ENCODE data around the gene DYSF.

The DYSF gene

DNA sequence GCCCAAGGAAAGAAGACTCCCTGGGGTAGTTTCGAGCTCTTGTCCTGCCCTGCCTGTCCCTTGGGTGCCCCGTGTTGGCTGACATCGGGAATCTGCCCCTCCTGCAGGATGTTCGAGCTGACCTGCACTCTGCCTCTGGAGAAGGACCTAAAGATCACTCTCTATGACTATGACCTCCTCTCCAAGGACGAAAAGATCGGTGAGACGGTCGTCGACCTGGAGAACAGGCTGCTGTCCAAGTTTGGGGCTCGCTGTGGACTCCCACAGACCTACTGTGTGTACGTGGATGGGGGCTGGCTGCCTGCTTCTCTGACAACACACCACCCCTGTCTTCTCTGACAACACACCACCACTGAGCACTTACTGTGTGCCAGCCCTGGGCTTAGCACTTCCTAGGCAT lies 210.8 kb downstream of the DYSF start:
- no peak for DNase-seq (ENCODE audit: low read depth, low spot score)
- Histone ChIP-seq H3K4me1 (ENCODE audit: control insufficient read depth, insufficient read depth, low read length) (no peaks in the 10 kb centered on the region), H3K27ac (ENCODE audit: low read length) (no peak overlapping the region), H3K4me3 (ENCODE audit: low read length) (no peak overlapping the region), H3K27me3 (ENCODE audit: control insufficient read depth, insufficient read depth, low read length) (no peaks in the 10 kb centered on the region), H3K36me3 (ENCODE audit: control insufficient read depth, insufficient read depth, low read length) (no peaks in the 10 kb centered on the region), H3K9me3 (ENCODE audit: control insufficient read depth, insufficient read depth, low read length) (no peaks in the 10 kb centered on the region)
- WGBS (ENCODE audit: insufficient coverage, insufficient read length), result no CpG with 5 or more reads among the region's 11 CpGs

DNA sequence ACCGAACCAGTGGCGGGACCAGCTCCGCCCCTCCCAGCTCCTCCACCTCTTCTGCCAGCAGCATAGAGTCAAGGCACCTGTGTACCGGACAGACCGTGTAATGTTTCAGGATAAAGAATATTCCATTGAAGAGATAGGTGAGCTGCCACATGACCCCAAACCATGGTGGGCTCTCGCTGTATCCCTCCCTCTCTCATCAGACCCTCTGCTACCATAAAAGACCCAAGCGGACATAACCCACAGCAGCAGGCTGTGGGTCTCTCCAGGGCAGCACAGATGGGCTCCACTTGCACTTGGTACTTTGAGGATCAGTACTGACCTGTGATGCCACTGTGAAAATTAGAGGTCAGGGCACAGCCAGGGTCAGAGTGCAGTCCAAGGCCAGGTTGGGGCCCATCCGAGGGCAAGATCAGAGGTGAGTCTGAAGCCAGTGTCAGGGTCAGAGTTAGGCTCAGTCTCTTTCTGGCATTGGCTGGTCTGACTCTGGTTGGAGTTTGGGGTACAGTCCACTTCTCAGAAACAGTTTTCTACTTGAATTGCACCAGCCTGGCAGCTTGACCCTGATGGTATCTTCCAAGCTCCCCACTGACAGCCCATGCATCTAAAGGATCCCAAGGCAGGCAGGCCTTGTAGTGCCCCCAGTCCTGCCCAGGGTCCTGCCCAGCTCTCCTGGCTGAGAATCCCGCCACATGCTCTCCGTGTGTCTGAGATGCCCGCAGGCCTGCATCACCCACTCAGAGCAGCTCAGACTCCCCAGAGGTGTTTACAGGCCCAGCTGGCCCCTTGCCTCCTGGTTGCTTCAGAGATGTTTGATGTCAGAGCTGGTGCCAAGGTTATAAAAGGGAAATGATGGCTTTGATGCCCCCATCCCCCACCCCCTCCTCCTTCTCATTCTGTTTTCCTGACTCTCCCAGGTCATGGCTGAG lies 212.1 kb downstream of the DYSF start:
- Histone ChIP-seq H3K4me1 (ENCODE audit: control insufficient read depth, insufficient read depth, low read length) (no peaks in the 10 kb centered on the region), H3K27ac (ENCODE audit: low read length) (no peak overlapping the region), H3K36me3 (ENCODE audit: control insufficient read depth, insufficient read depth, low read length) (peaks cover 2% of the 10 kb centered on the region; the same call in 1 of the 2 replicates), H3K27me3 (ENCODE audit: control insufficient read depth, insufficient read depth, low read length) (no peaks in the 10 kb centered on the region), H3K4me3 (ENCODE audit: low read length) (no peak overlapping the region), H3K9me3 (ENCODE audit: control insufficient read depth, insufficient read depth, low read length) (no peaks in the 10 kb centered on the region)
- no peak for DNase-seq (ENCODE audit: low read depth, low spot score)
- no CpG with 5 or more reads among the region's 11 CpGs for WGBS (ENCODE audit: insufficient coverage, insufficient read length)

DNA sequence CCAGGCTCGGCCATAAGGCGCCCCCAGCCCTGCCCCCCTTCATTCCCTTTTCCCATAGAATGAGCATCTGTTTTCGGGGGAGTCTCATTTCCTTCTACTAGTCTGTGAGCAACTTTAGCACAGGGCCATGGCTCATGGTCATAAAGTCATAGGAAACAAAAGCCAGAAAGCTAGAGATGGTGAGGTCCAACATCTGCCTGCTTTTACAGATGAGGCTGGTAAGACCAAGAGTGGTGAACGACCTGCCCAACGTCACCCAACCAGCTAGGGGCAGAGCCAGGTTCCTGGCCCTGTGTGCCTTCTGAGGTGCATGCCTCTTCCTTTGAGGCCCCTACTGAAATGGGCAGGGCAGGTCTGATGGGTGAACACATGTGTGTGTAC lies 212.7 kb downstream of the DYSF start:
- Histone ChIP-seq H3K36me3 (ENCODE audit: control insufficient read depth, insufficient read depth, low read length) (peaks cover 2% of the 10 kb centered on the region; the same call in 1 of the 2 replicates), H3K9me3 (ENCODE audit: control insufficient read depth, insufficient read depth, low read length) (no peaks in the 10 kb centered on the region), H3K27ac (ENCODE audit: low read length) (no peak overlapping the region), H3K27me3 (ENCODE audit: control insufficient read depth, insufficient read depth, low read length) (no peaks in the 10 kb centered on the region), H3K4me3 (ENCODE audit: low read length) (no peak overlapping the region), H3K4me1 (ENCODE audit: control insufficient read depth, insufficient read depth, low read length) (no peaks in the 10 kb centered on the region)
- no CpG with 5 or more reads among the region's 5 CpGs for WGBS (ENCODE audit: insufficient coverage, insufficient read length)
- DNase-seq (ENCODE audit: low read depth, low spot score), result no peak

DNA sequence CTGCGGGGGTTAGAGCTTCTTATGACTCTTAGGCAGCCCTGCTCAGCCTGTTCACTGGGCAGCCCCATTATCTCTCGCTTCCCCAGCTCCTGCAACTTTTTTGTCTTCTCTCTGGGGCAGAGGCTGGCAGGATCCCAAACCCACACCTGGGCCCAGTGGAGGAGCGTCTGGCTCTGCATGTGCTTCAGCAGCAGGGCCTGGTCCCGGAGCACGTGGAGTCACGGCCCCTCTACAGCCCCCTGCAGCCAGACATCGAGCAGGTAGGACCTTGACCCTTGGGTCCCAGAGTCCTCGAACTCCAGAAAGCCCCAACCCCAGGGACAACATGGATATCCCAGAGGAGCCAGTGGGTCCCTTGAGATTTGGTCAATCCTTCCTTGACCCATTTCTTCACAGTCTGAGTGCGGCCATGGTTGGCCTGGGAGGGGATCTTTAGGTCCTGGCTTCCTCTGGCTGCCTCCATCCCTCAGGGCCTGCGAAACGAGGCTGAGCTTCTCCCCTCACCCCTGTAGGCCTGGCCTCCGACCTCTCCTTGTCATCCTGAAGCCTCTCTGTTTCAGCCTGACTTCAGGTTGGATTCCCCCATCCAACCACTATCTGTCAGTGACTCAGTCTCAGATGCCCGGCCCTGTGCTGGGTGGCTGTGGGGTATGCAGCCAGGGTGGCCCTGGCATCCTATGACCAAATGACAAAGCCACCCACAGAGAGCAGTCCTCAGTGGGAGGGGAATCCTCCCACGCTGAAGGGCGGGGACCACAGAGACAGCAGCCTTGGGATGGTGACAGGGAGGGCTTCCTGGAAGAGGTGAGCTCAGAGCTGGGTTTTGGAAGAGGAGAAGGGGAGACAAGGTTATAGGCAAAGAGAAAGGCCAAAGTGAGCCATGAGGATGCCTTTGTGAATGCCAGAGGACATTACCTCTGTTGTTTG lies 214.2 kb downstream of the DYSF start:
- peaks cover 2% of the 10 kb centered on the region; the same call in 1 of the 2 replicates for H3K36me3 ChIP-seq (ENCODE audit: control insufficient read depth, insufficient read depth, low read length)
- no peaks in the 10 kb centered on the region for H3K27me3 ChIP-seq (ENCODE audit: control insufficient read depth, insufficient read depth, low read length)
- no peak overlapping the region for H3K27ac ChIP-seq (ENCODE audit: low read length)
- H3K9me3 ChIP-seq (ENCODE audit: control insufficient read depth, insufficient read depth, low read length), result no peaks in the 10 kb centered on the region
- no peak for DNase-seq (ENCODE audit: low read depth, low spot score)
- no CpG with 5 or more reads among the region's 15 CpGs for WGBS (ENCODE audit: insufficient coverage, insufficient read length)
- H3K4me1 ChIP-seq (ENCODE audit: control insufficient read depth, insufficient read depth, low read length), result no peaks in the 10 kb centered on the region
- H3K4me3 ChIP-seq (ENCODE audit: low read length), result no peak overlapping the region

DNA sequence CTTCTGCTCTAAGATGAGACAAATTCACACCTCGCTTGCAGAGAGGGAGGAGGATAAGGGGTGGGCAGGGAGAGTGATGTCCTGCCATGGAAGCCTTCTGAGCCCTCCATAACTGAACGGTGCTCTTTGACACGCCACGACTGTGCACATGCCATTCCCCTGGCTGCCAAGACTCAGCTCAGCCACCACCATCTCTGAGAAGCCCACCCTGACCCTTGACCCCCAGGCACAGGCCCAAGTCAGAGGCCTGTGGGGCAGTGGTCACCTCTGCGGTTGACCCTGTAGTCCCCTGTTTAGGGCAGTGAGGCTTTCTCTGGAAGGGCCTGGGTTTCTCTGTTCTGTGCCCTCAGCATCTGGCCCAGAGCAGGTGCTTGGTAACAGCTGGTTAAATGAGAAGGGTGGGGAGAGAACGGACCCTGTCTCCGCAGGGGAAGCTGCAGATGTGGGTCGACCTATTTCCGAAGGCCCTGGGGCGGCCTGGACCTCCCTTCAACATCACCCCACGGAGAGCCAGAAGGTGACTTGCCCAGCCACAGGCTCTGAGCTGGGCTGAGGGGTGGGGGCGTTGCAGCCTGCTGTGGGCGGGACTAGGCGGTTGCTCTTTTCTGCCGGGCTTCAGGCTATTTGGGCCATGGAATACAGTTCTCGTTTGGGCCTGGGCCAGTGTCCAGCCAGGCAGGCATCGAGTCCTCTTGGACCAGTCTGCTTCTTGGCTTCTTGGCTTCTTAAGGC lies 215.1 kb downstream of the DYSF start:
- H3K9me3 ChIP-seq (ENCODE audit: control insufficient read depth, insufficient read depth, low read length), result no peaks in the 10 kb centered on the region
- no peaks in the 10 kb centered on the region for H3K4me1 ChIP-seq (ENCODE audit: control insufficient read depth, insufficient read depth, low read length)
- no peak overlapping the region for H3K27ac ChIP-seq (ENCODE audit: low read length)
- DNase-seq (ENCODE audit: low read depth, low spot score), result no peak
- H3K36me3 ChIP-seq (ENCODE audit: control insufficient read depth, insufficient read depth, low read length), result peaks cover 2% of the 10 kb centered on the region; the same call in 1 of the 2 replicates
- H3K4me3 ChIP-seq (ENCODE audit: low read length), result no peak overlapping the region
- no peaks in the 10 kb centered on the region for H3K27me3 ChIP-seq (ENCODE audit: control insufficient read depth, insufficient read depth, low read length)
- WGBS (ENCODE audit: insufficient coverage, insufficient read length), result no CpG with 5 or more reads among the region's 17 CpGs

DNA sequence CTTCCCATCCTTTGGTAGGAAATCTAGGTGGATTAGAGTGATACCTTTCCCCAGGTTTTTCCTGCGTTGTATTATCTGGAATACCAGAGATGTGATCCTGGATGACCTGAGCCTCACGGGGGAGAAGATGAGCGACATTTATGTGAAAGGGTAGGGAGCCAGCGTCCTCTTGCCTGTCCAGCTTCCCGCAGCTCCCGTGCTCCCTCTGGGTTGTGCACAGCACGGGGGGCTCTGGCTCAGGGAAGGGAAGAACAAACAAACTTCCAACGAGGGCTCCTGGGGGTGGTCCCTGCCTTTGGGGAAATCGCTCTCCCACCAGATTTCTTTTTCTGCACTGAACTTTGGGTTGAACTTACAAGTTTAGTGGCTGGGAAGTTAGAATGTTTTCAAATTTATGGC lies 215.7 kb downstream of the DYSF start:
- Histone ChIP-seq H3K27ac (ENCODE audit: low read length) (no peak overlapping the region), H3K27me3 (ENCODE audit: control insufficient read depth, insufficient read depth, low read length) (no peaks in the 10 kb centered on the region), H3K9me3 (ENCODE audit: control insufficient read depth, insufficient read depth, low read length) (no peaks in the 10 kb centered on the region), H3K4me3 (ENCODE audit: low read length) (no peak overlapping the region), H3K4me1 (ENCODE audit: control insufficient read depth, insufficient read depth, low read length) (no peaks in the 10 kb centered on the region), H3K36me3 (ENCODE audit: control insufficient read depth, insufficient read depth, low read length) (peaks cover 2% of the 10 kb centered on the region; the same call in 1 of the 2 replicates)
- no CpG with 5 or more reads among the region's 9 CpGs for WGBS (ENCODE audit: insufficient coverage, insufficient read length)
- DNase-seq (ENCODE audit: low read depth, low spot score), result no peak

DNA sequence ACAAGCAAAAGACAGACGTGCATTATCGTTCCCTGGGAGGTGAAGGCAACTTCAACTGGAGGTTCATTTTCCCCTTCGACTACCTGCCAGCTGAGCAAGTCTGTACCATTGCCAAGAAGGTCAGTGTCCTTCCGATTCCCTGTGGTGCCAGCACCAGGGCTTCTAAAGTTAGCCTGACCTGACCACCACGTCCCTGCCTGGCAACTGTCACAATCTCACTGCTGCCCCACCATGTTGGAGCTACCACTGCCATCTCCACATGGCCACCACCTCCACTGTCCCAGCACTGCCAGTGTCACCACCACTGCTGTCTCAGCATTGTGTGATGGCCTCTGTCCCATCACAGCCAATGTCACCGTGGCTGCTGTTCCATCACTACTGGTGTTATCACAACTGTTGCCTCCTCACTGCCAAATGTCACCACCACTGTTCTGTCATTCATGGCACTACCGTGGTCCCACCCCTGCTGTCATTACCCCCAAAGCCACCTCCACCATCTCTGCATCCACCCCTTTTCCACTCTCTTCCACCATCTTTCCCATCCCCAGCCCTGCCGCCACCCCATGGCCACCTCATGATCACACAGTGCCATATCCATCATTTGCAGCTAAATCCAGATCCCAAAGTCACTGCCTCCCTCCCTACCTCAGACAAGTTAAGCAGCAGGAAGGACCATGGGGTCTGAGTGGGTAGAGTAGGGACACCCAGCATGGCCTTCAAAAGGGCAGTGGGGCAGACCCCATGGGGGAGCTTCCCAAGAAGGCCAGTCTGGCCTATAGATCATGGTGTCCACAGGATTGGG lies 216.5 kb downstream of the DYSF start:
- H3K36me3 ChIP-seq (ENCODE audit: control insufficient read depth, insufficient read depth, low read length), result peaks cover 2% of the 10 kb centered on the region; the same call in 1 of the 2 replicates
- H3K9me3 ChIP-seq (ENCODE audit: control insufficient read depth, insufficient read depth, low read length), result no peaks in the 10 kb centered on the region
- DNase-seq (ENCODE audit: low read depth, low spot score), result no peak
- H3K4me3 ChIP-seq (ENCODE audit: low read length), result no peak overlapping the region
- WGBS (ENCODE audit: insufficient coverage, insufficient read length), result no CpG with 5 or more reads among the region's 8 CpGs
- H3K4me1 ChIP-seq (ENCODE audit: control insufficient read depth, insufficient read depth, low read length), result no peaks in the 10 kb centered on the region
- no peaks in the 10 kb centered on the region for H3K27me3 ChIP-seq (ENCODE audit: control insufficient read depth, insufficient read depth, low read length)
- no peak overlapping the region for H3K27ac ChIP-seq (ENCODE audit: low read length)

DNA sequence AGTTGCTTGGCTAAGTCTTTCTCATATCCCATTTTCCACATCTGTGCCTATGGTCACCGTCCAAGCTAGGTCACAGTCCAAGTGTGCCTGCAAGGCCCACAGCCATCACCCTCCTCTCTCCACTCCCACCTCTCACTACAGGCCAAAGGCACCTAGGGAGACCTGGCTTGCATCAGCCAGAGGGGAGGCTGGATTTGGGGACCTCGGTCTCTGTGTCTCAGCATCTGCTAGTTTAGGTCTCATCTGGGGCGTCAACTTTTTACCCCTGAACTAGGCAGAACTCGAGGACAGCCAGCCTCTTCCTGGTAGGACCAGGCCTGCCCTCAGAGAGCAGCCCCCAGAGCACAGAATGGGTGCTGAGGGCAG lies 217.1 kb downstream of the DYSF start:
- no peaks in the 10 kb centered on the region for H3K27me3 ChIP-seq (ENCODE audit: control insufficient read depth, insufficient read depth, low read length)
- no peaks in the 10 kb centered on the region for H3K4me1 ChIP-seq (ENCODE audit: control insufficient read depth, insufficient read depth, low read length)
- H3K36me3 ChIP-seq (ENCODE audit: control insufficient read depth, insufficient read depth, low read length), result peaks cover 2% of the 10 kb centered on the region; the same call in 1 of the 2 replicates
- no peak overlapping the region for H3K4me3 ChIP-seq (ENCODE audit: low read length)
- H3K27ac ChIP-seq (ENCODE audit: low read length), result no peak overlapping the region
- WGBS (ENCODE audit: insufficient coverage, insufficient read length), result no CpG with 5 or more reads among the region's 4 CpGs
- DNase-seq (ENCODE audit: low read depth, low spot score), result no peak
- H3K9me3 ChIP-seq (ENCODE audit: control insufficient read depth, insufficient read depth, low read length), result no peaks in the 10 kb centered on the region

DNA sequence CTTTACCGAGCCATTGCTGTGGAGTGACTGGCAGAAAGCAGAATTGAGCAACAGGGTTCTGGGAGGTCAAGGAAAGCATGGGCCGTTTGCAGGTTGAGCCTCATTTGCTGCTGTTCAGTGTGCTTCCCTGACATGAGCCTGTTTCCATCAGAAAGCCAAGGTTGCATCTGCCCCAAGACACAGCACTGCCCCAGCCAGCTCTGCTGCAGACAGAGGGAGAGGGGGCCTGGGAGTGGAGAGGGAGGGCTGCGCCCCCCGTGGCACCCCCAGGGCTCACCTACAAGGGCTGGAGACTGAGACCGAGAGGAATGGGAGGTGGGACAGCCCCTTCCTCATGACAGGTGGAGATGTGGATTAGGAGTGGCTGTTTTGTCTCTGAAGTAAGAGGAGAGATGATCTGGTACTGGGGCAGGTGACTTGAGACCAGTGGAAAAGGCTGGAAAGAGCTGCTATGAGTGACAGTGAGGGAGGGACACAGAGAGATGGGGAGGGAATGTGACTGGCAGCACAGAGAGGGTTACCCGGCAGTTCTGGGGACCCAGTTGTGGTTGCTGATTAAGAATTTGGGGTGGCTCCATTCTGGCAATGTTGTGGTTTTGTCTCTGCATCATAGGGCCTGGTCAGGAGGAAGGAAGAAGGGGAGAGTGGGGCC lies 218.0 kb downstream of the DYSF start:
- Histone ChIP-seq H3K27ac (ENCODE audit: low read length) (no peak overlapping the region), H3K4me1 (ENCODE audit: control insufficient read depth, insufficient read depth, low read length) (no peaks in the 10 kb centered on the region), H3K9me3 (ENCODE audit: control insufficient read depth, insufficient read depth, low read length) (no peaks in the 10 kb centered on the region), H3K36me3 (ENCODE audit: control insufficient read depth, insufficient read depth, low read length) (peaks cover 2% of the 10 kb centered on the region; the same call in 1 of the 2 replicates), H3K27me3 (ENCODE audit: control insufficient read depth, insufficient read depth, low read length) (no peaks in the 10 kb centered on the region), H3K4me3 (ENCODE audit: low read length) (no peak overlapping the region)
- no peak for DNase-seq (ENCODE audit: low read depth, low spot score)
- WGBS (ENCODE audit: insufficient coverage, insufficient read length), result no CpG with 5 or more reads among the region's 6 CpGs

All from iPS DF 6.9 (cell line).